Osteocyte (in vitro differentiated cells): ENCODE results near the gene SLC8A1. TPM values are rescaled to one million over a fixed set of nuclear protein-coding genes. Genes with fewer than 3 reads are reported as not detected.

Experiments used
- DNase-seq: peaks from one replicate; pipeline ENCODE4 v3.0.0; 2021; ENCODE audit warnings: mixed read lengths; ENCODE audit not compliant: unreplicated experiment; ENCODE audit errors: extremely low spot score
- H3K27ac Mint-ChIP-seq: one replicate; pipeline ENCODE4 v1.8.0; 2021; ENCODE audit warnings: mild to moderate bottlenecking, mixed read lengths; ENCODE audit not compliant: unreplicated experiment
- H3K27me3 Mint-ChIP-seq: one replicate; pipeline ENCODE4 v1.8.0; 2021; ENCODE audit warnings: mixed read lengths; ENCODE audit not compliant: unreplicated experiment
- H3K36me3 Mint-ChIP-seq: one replicate; pipeline ENCODE4 v1.8.0; 2021; ENCODE audit warnings: mixed read lengths; ENCODE audit not compliant: unreplicated experiment
- H3K4me1 Mint-ChIP-seq: one replicate; pipeline ENCODE4 v1.8.0; 2021; ENCODE audit warnings: mixed read lengths; ENCODE audit not compliant: unreplicated experiment
- H3K4me3 Mint-ChIP-seq: one replicate; pipeline ENCODE4 v1.8.0; 2021; ENCODE audit warnings: mild to moderate bottlenecking, moderate library complexity, mixed read lengths; ENCODE audit not compliant: unreplicated experiment
- H3K9me3 Mint-ChIP-seq: one replicate; pipeline ENCODE4 v1.8.0; 2021; ENCODE audit warnings: mixed read lengths; ENCODE audit not compliant: unreplicated experiment
- CTCF ChIP-seq: fragments of 200-600 bp; sonication (generic); IDR thresholded peaks from 2 replicates; pipeline ENCODE4 v1.5.0; 2021; ENCODE audit warnings: antibody characterized with exemption, mild to moderate bottlenecking, moderate library complexity
- total RNA-seq: library from RNA; stranded (reverse); gene quantifications from 2 replicates; pipeline ENCODE4 v1.2.1, GENCODE V29; 2021

SLC8A1 gene
- total RNA-seq, 1 donor from 2014 or later, result 17.3 TPM

- Mint-ChIP-seq H3K4me3 (no peak overlapping the region), H3K27me3 (peaks cover 2% of the 10 kb centered on the region), H3K36me3 (no peaks in the 10 kb centered on the region), H3K9me3 (no peaks in the 10 kb centered on the region), H3K4me1 (no peaks in the 10 kb centered on the region), H3K27ac (no peak overlapping the region)
- no peak for TF ChIP-seq CTCF
- no peak for DNase-seq
Observed at GRCh38 chr2:40261042-40261441, 190.8 kb downstream of the SLC8A1 start.

- Mint-ChIP-seq H3K27ac (no peak overlapping the region), H3K4me3 (no peak overlapping the region), H3K36me3 (no peaks in the 10 kb centered on the region), H3K27me3 (peaks cover 2% of the 10 kb centered on the region), H3K4me1 (no peaks in the 10 kb centered on the region), H3K9me3 (no peaks in the 10 kb centered on the region)
- DNase-seq, result no peak
- no peak for TF ChIP-seq CTCF
Observed at GRCh38 chr2:40260437-40260836, 191.5 kb downstream of the SLC8A1 start.

GRCh38 chr2:40259900-40260299, 192.0 kb downstream of the SLC8A1 start:
- Mint-ChIP-seq H3K36me3 (no peaks in the 10 kb centered on the region), H3K27ac (no peak overlapping the region), H3K4me3 (no peak overlapping the region), H3K9me3 (no peaks in the 10 kb centered on the region), H3K27me3 (peaks cover 2% of the 10 kb centered on the region), H3K4me1 (no peaks in the 10 kb centered on the region)
- TF ChIP-seq CTCF, result no peak
- no peak for DNase-seq

- DNase-seq, result no peak
- H3K4me1 Mint-ChIP-seq, result no peaks in the 10 kb centered on the region
- TF ChIP-seq CTCF, result no peak
- H3K27me3 Mint-ChIP-seq, result peaks cover 2% of the 10 kb centered on the region
- no peaks in the 10 kb centered on the region for H3K9me3 Mint-ChIP-seq
- H3K4me3 Mint-ChIP-seq, result no peak overlapping the region
- no peak overlapping the region for H3K27ac Mint-ChIP-seq
- no peaks in the 10 kb centered on the region for H3K36me3 Mint-ChIP-seq
Observed at GRCh38 chr2:40258135-40258457, 193.8 kb downstream of the SLC8A1 start.

GRCh38 chr2:40257340-40258134, 194.4 kb downstream of the SLC8A1 start:
- no peak overlapping the region for H3K27ac Mint-ChIP-seq
- H3K4me1 Mint-ChIP-seq, result no peaks in the 10 kb centered on the region
- TF ChIP-seq CTCF, result no peak
- peaks cover 2% of the 10 kb centered on the region for H3K27me3 Mint-ChIP-seq
- no peaks in the 10 kb centered on the region for H3K9me3 Mint-ChIP-seq
- DNase-seq, result no peak
- no peaks in the 10 kb centered on the region for H3K36me3 Mint-ChIP-seq
- no peak overlapping the region for H3K4me3 Mint-ChIP-seq
